ENCODE results near the gene TREML1.

TREML1 gene

DNA sequence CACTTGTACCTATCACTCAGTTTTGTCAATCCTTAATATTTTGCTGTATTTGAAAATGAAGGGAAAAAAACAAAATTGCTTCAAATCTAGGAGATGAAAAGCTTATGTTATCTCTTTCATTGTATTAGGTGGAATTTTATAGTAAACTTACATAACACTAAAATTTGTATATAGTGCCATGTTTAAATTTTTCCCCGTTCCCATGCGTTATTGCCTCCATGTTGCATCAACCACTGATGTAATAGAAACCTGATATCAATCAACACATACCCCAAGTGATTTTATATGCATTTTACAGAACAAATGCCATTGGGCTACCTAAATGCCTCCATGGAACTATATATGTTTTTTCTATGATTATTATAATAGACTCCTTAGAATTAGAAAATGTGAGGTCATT, 23.5 kb upstream of the TREML1 start:
- no peak for DNase-seq (ENCODE audit: low spot score)

DNA sequence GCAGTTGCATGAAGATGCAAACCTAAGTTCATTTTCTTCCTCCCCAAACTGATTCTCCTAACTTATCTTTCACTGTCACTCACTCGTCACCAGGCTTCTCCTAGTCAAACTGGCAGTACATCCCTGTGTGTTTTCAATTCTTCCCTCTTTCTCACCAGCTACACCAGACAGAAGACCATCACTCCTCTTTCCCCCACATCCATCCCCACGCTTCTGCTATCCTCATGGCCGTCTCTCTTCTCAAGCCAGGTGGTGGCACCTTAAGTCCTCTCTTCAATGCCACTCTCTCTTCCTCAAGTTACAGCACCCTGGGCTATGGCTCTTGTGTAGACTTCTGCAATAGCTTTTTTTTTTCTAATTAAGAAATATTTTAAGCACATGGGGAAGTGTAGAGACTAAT, 23.1 kb upstream of the TREML1 start:
- no peak for DNase-seq (ENCODE audit: low spot score)

DNA sequence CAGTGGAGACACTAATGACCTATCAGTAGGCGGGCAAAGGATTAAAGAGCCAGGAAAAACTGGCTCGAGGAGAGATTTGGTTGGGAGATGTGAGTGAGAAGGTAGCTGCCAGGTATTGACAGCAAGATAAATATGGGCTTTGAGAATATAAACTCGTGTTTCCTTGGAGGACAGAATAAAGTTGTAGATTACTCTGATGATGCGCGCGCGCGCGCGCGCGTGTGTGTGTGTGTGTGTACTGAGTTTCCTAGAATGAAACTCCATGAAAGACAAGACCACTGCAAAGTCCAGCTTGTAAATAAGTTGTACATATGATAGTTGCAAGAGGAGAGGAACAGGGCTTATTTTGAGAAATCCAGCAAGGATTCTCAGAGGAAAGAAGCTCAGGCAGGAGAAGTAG, 22.0 kb upstream of the TREML1 start:
- DNase-seq (ENCODE audit: low spot score), result no peak

DNA sequence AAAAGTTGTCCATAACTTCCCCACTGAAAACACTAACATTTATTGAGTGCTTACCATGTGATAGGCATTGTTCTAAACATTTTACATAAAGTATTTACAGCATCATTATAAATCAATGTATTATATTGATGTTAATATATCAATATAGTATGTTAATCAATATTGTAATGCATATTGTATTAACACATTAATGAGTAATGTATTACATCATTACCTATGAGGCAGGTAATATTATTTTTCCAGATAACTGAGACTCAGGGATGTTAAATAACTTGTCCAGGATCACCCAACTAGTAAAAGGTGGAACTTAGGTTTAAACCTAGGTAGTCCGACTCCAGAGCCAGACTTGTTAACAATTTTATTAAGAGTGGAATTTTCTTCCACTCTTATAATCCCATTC, 20.9 kb upstream of the TREML1 start:
- DNase-seq (ENCODE audit: low spot score), result no peak

DNA sequence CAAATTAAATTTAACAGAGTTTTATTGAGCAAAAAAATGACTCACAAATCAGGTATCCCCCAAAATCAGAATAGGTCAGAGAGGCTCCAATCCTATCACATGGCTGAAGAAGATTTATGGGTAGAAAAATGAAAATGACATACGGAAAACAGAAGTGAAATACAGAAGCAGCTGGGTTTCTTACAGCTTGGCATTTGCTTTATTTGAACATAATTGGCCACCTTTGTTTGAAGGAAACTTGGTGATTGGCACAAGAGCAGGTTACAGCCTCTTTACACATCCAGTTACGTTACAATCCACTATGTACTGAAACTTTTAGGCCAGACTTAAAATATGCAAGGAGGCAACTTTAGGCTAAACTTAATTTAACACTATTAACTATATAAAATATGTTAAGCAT, 20.5 kb upstream of the TREML1 start:
- no peak for DNase-seq (ENCODE audit: low spot score)

DNA sequence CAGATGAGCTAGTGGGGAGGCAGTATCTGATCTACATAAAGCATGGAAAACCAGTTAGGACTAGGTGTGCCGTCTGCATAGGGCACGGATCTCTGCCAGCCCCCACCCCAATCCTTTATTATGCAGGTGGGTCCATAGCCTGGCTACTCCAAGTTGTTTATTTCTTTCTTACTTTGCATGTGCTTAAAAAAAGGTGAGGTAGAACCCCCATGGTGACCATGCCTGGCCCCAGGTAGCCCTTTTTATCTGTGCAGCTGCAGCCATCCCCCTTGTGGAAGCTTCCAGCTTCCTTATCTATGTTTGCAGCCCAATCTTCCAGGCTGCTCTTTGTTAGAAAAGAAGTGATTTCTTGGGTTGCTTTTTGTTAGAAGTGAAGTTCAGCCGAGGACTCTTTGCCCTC, 17.8 kb upstream of the TREML1 start:
- no peak for DNase-seq (ENCODE audit: low spot score)

DNA sequence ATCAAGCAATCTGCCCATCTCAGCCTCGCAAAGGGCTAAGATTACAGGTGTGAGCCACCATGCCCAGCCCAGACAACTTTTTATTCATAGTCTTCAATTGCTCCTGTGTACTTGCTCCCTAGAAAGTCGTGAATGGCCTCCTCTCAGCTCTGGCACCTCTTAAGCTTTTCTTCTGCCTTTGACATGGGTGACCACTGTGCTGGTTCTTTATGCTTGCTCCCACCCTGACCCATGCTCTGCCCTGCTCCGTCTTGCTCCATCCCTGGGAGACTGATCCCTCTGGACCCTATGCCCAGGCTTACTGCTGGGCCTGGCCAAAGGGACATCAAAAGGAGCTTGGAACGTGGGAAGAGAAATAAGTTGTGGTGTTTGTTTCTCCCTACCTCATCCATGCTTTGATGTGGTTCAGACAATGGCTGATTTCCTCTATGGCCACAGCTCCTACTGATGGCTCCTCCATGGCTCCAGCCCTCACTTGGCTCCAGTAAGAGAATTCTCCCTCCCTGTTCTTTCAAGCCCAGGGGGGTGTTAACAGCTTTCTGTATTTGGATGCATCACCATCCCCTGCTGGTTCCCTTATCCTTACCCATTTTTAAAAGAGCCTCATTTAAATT, 16.5 kb upstream of the TREML1 start:
- DNase-seq (ENCODE audit: low spot score), result no peak

DNA sequence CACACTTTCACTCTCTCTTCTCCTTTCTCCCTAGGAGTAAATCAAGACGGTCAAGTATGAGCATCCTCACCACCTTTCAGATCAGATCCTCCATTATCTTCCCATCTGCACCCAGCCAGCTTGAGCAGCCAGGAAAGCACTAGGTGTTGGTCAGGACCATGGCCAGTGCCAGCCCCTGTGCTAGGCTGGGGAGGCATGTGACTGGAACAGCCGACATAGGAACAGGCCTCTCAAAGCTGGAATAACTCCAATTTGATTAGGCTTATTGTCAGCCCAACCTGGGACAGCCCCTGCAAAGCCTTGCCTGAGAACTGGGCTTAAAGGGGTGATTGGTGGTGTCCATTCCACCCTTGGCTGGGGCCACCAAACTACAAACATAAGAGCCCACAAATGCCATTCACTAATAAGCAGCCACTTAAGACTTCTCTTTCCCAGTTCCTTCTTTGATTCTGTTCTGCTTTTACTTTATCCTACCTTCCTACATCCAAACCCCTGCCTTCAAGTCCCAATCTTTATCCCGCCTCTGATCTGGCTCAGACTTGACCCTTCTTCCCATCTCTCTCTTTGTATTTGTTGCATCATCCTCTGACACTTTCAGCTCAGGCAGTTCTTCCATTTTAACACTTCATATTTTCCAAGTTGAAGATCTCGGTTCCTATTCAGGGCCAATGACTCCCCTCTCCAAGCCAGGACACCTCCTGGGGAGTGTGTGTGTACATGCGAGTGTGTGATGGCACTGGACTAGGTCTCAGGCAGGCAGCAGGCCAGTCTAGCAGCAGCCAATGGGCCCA, 13.2 kb upstream of the TREML1 start:
- DNase-seq (ENCODE audit: low spot score), result no peak

DNA sequence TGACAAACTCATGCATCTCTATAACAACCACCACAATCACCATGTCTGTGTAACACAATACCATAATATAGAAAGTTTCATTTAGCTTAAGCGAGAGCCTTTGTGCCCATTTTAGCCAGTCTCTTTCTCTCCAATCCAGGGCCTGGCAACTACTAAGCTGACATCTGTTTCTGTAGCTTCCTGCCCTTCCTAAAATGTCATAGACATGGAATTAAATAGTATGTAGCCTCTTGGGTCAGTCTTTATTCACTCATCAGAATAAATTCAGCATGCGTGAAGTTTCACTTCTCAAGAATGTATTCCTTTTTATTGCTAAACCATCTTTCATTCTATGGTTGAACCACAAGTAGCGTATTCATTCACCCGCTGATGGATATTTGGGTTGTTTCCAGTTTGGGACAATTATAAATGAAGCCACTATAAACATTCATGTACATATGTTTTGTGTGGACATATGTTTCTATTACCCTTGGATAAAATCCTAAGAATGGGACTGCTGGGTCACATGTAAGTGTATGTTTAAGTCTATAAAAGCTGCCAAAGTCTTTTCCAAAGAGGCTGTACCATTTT, 10.5 kb upstream of the TREML1 start:
- DNase-seq (ENCODE audit: low spot score), result no peak

DNA sequence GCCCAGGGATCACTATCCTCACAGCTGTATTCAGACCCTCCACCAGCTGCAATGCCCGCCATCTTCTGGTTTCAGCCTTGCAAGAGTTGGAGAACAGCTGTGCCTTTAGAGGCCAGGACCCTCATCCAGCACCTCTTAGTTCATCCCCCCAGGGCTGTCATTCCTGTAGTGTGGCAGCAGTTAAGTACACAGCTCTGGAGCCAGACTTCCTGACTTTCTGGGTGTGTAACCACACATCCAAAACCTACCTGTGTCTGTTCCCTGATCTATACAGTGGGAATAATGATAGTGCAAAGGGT, 9.2 kb upstream of the TREML1 start:
- DNase-seq (ENCODE audit: low spot score), result no peak

DNA sequence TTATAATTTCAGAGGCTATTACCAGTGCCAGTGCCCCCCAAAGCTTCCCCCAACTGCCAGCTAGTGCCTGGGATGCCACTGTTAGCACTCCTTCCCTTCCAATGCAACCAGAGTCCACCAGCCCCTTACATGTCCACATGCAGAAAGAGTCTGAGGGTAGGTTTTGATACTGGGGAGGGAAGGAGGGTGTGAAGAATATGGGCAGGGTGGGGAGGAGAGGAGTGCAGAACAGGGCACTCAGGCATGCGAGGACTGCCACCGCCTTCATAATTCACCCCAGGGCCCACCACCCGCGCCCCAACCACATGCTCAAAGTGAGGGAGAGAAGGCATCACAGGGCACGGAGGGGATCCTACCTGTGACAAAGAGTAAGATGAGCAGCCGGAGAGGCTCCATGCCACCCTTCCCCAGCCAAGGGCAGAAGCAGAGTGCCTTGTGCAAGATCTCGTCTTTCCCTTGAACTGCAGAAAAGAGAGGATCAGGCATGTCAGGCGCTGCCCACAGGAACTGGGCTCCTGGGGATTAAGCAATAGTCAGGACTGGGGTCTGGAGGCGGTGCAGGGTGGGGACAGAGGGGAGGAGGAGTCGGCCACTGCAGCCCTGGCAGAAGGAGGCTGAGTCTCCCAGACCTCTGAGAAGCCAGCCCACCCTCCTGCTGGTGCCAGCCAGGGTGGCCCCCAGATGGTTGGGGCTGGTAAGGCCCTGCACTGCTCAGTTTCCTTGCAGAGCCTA, 8.7 kb upstream of the TREML1 start, which contains the start of gene TREM2:
TREM2 (minus strand) TSS at position 430 of the 732 bp plus-strand sequence; CDS start at position 396, 34 bp downstream.
- no peak for DNase-seq (ENCODE audit: low spot score)

DNA sequence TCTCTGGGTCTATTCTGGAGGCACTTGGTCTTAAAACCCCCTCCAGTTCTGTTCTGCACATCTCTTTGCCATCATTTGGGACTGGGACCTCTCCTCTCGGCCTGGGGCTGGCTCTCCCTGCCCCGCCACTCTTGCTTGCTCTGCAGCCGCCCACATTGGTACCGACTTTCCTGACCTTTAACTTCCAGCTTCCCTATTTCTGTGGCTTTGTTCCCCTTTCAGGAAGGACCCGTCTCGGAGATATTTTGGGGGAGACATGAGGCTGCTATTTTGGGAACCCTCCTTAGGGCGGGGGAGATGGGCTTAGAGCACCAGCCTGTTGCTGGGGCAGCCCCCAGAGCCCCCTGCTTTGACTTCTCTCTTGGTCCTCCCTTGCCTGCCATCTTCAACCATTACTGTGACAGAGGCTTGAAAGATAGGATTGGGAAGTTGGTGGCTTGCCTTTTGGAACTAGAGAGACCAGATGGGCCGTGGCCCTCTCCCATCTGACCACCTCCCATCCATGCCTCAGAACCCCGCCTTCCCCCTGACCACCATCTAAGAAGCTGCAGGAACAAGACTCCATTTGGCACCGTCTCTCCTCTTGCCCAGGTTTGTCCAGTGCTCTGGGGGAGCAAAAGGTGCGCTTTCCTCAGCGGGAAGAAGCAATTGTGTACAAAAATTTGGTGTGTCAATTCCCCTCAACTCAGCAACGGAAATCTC, 7.9 kb upstream of the TREML1 start:
- DNase-seq (ENCODE audit: low spot score), result no peak

DNA sequence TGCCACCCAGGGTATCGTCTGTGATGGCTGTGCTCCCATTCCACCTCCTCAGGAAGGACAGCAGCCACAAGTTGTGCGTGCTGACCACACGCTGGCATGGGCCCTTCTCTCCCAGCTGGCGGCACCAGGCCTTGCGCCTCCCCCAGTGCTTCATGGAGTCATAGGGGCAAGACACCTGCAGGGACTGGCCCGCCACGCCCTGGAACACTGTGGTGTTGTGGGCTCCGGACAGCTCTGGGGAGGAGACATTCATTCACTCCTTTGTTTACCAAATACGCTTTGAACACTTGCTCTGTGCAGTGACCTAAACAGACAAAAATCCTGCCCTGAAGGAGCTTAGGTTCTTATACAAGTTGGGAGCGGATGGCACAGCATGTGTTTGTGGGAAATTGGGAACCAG, 7.2 kb upstream of the TREML1 start:
- DNase-seq (ENCODE audit: low spot score), result no peak

DNA sequence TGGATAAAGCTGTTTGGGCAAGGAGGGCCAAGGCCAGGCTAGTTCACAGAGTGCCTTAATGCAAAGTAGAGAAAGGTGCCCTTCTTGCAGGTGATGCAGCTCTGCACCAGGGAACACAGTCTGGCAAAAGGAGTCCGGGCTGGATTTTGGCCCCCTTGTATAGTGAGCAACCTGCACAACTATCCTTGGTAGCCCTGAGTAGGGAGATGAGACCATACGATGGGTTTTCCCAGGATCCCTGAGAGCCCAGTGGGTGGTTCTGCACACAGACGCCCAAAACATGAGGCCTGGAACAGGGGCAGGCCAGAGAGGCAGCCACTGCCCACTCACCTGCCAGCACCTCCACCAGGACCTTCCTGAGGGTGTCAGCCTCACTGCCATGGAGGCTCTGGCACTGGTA, 6.8 kb upstream of the TREML1 start:
- DNase-seq (ENCODE audit: low spot score), result no peak

DNA sequence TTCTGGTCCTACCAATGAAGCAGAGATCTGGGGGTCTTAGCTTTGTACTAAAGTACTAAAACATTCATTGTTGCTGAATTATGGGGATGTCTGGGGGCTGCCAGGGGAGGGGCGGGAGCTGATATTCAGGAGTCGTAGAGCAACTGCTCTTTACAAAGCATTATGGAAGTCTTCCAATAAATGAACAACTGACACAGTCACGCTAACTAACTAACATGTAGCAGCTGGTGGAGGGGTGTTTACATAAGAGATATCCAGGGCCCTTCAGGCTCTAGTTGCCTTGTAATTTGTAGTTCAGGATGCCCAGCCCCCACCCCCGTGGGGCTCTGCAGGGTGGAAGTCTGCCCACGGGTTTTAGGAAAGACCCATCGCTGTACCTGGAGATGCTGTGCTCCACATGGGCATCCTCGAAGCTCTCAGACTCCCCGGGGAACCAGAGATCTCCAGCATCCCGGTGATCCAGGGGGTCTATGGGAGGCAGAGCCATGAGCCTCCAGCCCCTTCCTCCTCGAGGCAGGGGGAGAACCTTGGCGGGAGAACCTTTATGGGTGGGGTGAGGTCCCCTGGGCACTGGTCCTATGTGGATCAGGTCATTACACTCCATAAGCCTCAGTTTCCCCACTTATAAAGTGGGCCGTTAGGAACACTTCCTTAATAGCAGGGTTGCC, 5.4 kb upstream of the TREML1 start:
- no peak for DNase-seq (ENCODE audit: low spot score)

DNA sequence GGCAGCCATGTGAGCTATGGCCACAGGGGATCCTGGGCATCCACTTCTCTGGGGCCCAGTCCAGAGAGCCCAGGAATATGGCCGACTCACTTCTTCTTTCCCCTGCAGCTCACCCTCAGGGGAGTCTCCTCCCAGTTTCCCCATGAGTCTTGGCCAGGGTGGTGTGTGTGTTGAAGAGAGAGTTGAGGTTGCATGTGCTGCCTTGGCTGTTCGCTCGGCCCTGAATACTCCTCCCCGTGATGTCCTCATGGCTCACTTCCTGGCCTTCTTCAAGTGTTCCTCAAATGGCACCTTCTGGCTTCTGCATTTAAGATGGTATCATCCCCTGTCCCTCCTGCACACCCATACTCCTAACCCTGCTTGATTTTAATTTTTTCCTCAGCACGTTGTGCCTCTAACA, 3.2 kb upstream of the TREML1 start:
- DNase-seq (ENCODE audit: low spot score), result no peak

DNA sequence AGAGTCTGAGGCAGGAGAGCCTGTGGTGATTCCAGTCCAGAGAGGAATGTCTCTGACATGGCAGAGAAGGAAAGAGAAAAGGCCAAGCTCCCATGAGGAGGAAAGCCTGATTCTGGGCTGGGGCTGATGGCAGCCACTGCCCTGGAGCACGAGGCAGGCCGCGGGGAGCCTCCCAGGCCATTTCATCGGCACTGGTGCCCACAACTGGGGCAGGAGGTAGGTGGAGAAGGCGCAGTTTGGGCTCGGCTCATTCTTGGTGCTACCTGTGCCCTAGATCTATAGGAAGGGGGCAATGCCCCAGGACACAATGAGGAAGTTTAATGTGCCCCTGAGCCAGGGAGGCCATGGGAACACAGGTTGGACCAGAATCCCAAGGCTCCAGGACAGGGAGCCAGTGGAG, 2.6 kb upstream of the TREML1 start:
- DNase-seq (ENCODE audit: low spot score), result no peak

DNA sequence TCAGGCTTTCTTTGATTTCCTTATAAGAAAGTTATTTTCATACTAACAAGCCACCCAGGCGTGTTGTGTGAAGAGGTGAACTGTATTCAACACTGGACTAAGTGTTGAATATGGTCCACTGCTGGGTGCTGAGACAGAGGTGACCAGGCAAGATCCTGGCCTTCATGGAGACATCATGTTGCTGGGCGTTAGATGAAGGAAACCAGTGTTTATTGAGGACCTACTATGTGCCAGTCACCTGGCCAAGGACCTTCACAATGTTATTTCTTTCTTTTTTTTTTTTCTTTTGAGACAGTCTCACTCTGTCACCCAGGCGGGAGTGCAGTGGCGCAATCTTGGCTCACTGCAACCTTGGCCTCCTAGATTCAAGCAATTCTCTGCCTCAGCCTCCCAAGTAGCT, 1.9 kb upstream of the TREML1 start:
- DNase-seq (ENCODE audit: low spot score), result no peak

DNA sequence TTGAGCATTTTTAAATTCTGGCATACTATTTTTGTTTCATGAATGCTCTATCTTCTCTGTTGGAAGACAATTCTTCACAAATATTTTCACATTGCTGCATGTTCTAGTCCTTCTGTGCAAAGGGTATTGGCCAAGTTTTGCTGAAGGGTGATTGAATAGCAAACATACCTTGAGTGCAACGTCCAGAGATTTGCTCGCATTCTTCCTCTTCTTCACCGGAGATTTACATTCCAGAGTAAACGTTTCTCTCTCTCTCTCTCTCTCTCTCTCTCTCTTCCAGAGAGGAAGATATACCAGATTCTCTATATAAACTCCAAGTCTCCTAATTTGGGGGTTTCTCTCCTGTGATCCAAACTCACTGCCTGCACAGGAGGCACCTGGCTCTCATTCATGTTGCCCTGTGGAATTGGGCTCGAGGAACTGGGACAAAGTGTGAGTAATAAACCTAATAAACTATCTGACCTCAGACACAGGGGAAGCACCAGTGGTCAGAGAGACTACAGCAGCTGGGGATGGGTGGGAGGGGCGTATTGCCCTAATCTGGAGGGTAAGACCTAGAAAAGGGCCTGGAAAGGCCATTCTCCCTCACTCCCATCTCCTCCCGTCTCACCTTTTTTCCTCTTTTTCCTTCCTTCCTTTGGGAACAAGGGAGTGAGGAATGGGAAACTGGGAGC, 1.1 kb upstream of the TREML1 start:
- no peak for DNase-seq (ENCODE audit: low spot score)

DNA sequence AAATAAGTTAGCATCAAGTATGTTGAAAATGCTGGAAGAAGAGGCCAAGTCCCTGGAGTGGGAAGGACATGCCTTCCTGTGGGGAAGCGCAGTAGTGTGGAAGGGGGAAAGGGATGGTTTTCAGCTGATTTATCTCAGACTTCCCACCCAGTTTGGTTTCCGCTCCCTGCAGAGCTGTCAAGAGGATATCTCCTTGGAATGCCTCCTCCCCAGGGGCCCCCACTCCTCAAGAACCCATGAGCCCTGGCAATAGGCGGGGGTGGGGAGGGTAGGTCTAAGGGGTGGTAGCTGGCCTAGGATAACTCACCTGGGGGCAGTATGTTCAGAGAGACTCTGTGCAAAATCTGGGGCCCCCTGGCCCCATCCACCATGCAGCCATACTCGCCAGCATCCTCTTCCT, 696 bp downstream of the TREML1 start:
- no peak for DNase-seq (ENCODE audit: low spot score)

DNA sequence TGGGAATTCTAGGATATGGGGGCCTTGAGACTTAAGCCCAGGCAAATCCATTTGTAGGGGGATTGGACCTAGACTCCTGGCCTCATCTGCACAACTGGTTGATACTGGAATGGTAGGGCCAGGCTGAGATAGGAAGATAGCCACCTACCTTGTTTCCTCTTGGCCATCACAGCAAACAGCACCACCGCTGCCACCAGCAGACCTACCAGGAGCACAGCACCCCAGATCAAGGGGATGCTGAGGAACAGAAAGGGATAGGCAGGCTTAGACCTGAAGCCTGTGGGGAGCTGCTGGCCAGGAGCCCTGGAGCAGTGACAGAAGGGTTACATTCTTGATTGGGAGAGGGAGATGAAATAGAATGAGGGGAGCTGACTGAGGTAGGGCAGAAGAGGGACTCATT, 3.5 kb downstream of the TREML1 start:
- DNase-seq (ENCODE audit: low spot score), result no peak
